GM12873 (cell line): ENCODE results near the gene BAX.

Experiments
- TF ChIP-seq, protein P1 (sequence below): IDR thresholded peaks from 2 replicates; pipeline ENCODE4 v1.5.1; 2012; ENCODE audit warnings: low read depth, mild to moderate bottlenecking, moderate library complexity, low read length, control low read depth; ENCODE audit not compliant: insufficient read depth; ENCODE audit errors: missing control alignments

The BAX gene

DNA sequence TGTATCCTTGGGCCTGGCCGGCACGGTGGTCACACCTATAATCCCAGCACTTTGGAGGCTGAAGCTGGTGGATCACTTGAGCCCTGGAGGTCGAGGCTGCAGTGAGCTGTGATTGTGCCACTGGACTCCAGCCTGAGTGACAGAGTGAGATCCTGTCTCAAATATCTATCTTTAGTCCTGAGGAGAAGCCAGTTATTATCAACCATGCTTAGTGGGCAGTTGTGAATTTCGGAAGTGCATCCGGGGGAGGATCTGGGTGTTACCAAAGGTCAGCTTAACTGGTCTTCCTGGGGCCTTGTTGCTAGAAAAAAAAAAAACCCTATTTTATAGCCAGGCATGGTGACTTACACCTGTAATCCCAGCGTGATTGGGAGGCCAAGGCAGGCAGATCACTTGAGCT lies 11.6 kb upstream of the BAX start:
- TF ChIP-seq, protein P1, sequence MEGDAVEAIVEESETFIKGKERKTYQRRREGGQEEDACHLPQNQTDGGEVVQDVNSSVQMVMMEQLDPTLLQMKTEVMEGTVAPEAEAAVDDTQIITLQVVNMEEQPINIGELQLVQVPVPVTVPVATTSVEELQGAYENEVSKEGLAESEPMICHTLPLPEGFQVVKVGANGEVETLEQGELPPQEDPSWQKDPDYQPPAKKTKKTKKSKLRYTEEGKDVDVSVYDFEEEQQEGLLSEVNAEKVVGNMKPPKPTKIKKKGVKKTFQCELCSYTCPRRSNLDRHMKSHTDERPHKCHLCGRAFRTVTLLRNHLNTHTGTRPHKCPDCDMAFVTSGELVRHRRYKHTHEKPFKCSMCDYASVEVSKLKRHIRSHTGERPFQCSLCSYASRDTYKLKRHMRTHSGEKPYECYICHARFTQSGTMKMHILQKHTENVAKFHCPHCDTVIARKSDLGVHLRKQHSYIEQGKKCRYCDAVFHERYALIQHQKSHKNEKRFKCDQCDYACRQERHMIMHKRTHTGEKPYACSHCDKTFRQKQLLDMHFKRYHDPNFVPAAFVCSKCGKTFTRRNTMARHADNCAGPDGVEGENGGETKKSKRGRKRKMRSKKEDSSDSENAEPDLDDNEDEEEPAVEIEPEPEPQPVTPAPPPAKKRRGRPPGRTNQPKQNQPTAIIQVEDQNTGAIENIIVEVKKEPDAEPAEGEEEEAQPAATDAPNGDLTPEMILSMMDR = no peak

DNA sequence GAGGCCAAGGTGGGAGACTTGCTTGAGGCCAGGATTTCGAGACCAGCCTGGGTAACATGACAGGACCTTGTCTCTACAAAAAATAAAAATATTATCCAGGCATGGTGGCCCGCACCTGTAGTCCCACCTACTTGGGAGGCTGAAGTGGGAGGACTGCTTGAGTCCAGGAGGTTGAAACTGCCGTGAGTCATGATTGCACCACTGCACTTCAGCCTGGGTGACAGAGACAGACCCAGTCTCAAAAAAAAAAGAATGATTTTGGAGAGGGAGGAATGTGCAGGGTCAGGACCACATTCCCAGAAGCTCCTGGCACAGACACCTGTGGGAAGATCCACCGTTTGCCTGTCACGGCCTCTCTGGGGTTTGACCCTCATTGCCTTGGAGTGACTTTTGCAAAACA lies 9.3 kb upstream of the BAX start:
- TF ChIP-seq, protein P1 = no peak

DNA sequence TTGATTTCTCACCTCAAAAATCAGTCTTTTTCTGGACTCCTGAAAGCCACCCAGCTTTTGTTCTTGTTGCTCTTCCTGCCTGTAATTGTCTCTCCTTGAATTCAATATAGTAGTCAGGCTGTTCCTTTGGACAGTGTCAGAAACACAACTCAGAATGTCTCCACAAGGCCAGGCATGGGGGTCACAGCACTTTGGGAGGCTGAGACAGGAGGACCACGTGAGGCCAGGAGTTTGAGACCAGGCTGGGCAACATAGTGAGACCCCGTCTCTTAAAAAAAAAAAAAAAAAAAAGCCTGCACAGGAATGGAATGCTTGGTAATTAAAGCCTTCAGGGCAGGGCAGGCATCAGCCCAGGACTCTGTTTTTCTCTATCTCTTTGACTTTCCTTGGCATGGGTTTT lies 8.9 kb upstream of the BAX start:
- TF ChIP-seq, protein P1 = no peak

DNA sequence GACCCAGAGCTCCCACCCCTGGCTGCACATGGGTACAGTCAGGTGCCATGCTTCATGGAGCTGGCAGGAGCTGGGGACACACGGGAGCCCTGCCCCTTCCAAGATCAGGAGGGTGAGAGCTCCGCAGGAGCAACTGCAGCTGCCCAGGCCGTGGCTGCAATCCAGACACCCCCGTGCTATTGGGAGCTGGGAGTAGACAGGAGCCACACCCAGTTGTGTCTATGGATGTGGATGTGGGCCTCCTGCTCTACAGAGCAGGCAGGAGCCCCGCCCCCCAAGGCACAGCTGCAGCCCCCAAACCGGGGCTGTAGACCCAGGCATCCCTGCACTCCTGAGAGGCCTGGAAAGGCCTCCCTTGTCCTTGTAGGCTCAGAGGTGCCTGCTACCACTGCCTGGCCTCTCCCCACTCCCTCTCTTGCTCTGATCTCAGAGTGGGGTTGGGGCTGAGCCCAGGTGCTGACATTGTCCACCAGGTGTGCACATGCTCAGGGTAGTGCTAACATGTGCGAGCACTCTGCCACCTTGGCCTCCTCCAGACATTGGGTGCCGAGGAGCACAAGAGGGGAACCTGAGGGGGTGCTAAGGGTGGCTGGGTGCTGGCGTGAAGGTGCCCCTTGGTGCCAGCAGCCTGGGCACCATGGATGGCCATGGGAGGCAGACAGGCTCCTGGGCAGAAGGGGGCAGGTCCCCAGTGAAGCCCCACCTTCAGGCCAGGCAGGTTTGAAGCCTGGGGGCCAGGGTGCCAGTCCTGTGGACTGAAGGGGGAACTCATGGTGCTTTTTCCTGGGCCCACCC lies 8.0 kb upstream of the BAX start:
- TF ChIP-seq, protein P1 = no peak

DNA sequence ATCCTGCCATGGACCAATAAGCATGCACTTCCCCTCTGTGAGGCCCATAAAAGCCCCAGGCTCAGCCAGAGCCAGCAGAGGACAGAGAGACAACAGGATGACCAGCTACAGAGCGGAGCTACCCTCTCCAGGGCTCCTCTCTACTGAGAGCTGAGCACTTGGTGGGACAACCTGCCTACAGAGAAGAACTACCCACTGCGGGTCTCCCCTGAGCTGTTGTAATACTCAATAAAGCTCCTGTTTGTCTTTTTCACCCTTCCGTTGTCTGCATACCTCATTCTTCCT lies 7.5 kb upstream of the BAX start:
- TF ChIP-seq, protein P1 = no peak

DNA sequence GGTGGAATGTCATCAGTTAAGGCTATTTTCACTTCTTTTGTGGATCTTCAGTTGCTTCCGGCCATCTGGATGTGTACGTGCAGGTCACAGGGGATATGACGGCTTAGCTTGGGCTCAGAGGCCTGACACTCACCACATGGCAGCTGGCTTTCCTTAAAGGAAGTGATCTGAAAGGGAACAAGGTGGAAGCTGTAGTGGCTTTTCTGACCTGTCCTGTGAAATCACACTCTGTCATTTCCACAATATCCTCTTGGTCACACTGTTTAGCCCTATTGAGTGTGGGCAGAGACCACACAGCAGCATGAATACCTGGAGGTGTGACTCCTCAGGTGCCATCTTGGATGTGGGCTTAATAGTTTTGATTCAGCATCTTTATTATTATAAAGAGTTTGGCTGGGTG lies 4.5 kb upstream of the BAX start:
- TF ChIP-seq, protein P1 = no peak

DNA sequence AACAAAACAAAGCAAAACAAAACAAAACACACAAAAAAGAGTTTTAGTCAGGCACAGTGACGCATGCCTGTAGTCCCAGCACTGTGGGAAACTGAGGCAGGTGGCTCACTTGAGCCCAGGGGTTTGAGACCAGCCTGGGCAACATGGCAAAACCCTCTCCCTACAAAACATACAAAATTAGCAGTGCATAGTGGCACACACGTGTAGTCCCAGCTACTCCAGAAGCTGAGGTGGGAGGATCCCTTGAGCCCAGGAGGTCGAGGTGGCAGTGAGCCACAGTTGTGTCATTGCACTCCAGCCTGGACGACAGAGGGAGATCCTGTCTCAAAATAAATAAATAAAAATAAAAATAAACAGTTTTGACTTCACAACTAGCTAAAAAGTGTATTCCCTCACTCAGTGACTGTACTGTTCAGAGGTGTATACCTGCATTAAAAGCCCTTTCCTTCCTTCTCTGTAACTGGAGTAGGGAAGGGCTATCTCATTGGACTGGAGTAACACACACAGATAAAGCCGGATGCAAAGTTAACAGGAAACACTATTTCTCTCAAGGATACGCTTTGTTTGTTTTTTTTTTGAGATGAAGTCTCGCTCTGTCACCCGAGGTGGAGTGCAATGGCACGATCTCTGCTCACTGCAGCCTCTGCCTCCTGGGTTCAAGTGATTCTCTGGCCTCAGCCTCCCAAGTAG lies 3.7 kb upstream of the BAX start:
- TF ChIP-seq, protein P1 = no peak
